ENCODE measurements around the gene LAMA5. TPM values are rescaled to one million over a fixed set of nuclear protein-coding genes. Genes with fewer than 3 reads are reported as not detected.

Gene LAMA5
- total RNA-seq, 1 experiment from 2014 or later, result 321 TPM

GRCh38 chr20:62344092-62344491, 23.0 kb downstream of the LAMA5 start:
- Histone ChIP-seq H3K79me2 (ENCODE audit: insufficient read depth, low read length) (peaks cover 5% of the 10 kb centered on the region; the same call in 1 of the 2 replicates), H2AFZ (ENCODE audit: low read depth, low read length, poor library complexity, severe bottlenecking) (no peak overlapping the region), H3K36me3 (ENCODE audit: control insufficient read depth in 1 of 2, insufficient read depth in 2 of 2, low read length in 2 of 2) (peaks cover 22 to 48% of the 10 kb centered on the region in 2 experiments; a peak in 3 of 4 replicates), H3K4me3 (replicated peaks in 1 of 2; ENCODE audit: low read depth in 1 of 2, low read length in 2 of 2) (no peak overlapping the region), H3K9me3 (ENCODE audit: control insufficient read depth in 1 of 2, insufficient read depth in 1 of 2, low read depth in 1 of 2, low read length in 2 of 2) (no peaks in the 10 kb centered on the region), H4K20me1 (ENCODE audit: insufficient read depth) (no peaks in the 10 kb centered on the region; the same call in 1 of the 2 replicates), H3K27ac (ENCODE audit: low read depth, low read length) (no peak overlapping the region), H3K9me2 (ENCODE audit: insufficient read depth) (no peaks in the 10 kb centered on the region), H3K4me1 (ENCODE audit: control insufficient read depth in 1 of 2, insufficient read depth in 2 of 2, low read length in 2 of 2) (no peaks in the 10 kb centered on the region), H3K9ac (ENCODE audit: low read length) (no peak overlapping the region), H3K4me2 (ENCODE audit: low read length) (no peak overlapping the region), H3K27me3 (ENCODE audit: insufficient read depth, low read length) (no peaks in the 10 kb centered on the region)
- no TSS peak for BruUV-seq (replicated peaks)
- intact Hi-C loops (cut with micrococcal nuclease), result no loop called here
- ChIA-PET POLR2A (no interaction called here), CTCF (interaction anchor here (0.6 kb wide), 1 partner anchor 29 kb away, joined by 3 read pairs; no protein-coding TSS in a partner anchor), RAD21 (ENCODE audit: low non-redundant PET in 1 of 2, low total read pairs in 2 of 2, uncharacterized antibody in 2 of 2, unreplicated experiment in 2 of 2) (no interaction called here)
- TF ChIP-seq FOSL1 (IDR thresholded peaks at IDR 0.05; ENCODE audit: low read depth) (no peak), ATF3 (IDR thresholded peaks at IDR 0.05) (no peak), EZH2 (IDR thresholded peaks at IDR 0.05) (no peak), ZNF274 (IDR thresholded peaks at IDR 0.05; ENCODE audit: low read depth, low read length) (no peak), EGR1 (IDR thresholded peaks at IDR 0.05; ENCODE audit: low read depth) (no peak), ZFX (IDR thresholded peaks at IDR 0.05) (no peak), REST (IDR thresholded peaks at IDR 0.05; ENCODE audit: low read depth) (no peak), RAD21 (IDR thresholded peaks at IDR 0.05; ENCODE audit: low read depth) (no peak)
- DNase-seq (ENCODE audit: low read depth, low spot score), result no peak
- no peak for ATAC-seq
